HG03103 (cell line): ENCODE data around the gene MMP13.
A peak's percentile ranks its signal among the peaks of the same experiment; 100 is the strongest.
"Not testable (repeated sequence)": the region's sequence is repeated elsewhere in the genome, so short reads cannot be mapped to it uniquely, and the experiment has no call there.

ENCODE experiments used
- ATAC-seq: cut with Tn5 transposase; IDR thresholded peaks from one replicate; pipeline ENCODE4 v1.9.1; 2021; ENCODE audit warnings: low read depth; ENCODE audit not compliant: unreplicated experiment

MMP13 gene

DNA sequence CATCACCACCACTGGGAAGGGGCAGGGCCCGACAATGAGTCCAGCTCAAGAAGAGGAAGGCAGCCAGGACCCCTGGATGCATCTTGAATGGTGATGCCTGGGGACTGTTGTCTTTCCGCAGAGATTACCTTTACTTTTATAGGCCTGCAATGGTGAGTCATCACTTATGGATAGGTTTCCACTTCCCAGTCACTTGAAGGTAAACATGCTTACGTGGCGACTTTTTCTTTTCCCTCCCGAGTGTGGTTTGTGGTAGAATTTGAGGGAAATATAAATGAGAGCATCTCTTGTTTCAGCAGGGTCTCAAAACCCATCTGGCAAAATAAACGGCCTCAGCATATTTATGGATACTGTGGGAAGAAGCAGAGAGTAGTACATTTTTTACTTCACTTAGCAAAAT, at the start of gene MMP13:
MMP13 (minus strand) TSS at position 109 of the 400 bp plus-strand sequence; CDS start at position 82, 27 bp downstream.
- no peak for ATAC-seq

DNA sequence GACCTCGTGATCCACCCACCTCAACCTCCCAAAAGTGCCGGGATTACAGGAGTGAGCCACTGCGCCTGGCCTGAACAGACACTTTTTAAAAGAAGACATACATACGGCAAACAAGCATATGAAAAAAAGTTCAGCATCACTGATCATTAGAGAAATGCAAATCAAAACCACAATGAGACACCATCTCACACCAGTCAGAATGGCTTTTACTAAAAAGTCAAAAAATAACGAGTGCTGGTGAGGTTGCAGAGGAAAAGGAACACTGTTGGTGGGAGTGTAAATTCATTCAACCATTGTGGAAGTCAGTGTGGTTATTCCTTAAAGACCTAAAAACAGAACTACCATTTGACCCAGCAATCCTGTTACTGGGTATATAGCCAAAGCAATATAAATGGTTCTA, 48.7 kb upstream of the MMP13 start:
- not testable (repeated sequence) for ATAC-seq

DNA sequence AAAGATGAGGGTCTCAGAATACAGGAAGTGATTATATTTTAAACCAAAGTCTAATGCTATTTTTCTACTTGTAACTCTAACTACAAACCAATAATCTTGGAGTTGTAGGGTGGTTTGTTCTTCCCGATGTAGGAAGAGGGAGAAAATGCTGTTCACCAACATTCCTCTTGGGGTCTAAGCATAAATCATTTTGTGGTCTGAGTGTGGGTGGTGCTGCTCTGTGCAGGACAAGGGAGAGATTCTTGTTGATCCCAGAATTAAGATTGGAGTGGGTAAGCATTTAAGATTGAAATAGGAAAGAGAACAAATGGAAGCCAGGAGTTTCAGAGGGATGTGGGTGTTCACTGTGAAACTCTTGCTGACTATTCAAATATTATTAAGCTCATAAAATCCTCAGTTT, 38.6 kb upstream of the MMP13 start:
- no peak for ATAC-seq

DNA sequence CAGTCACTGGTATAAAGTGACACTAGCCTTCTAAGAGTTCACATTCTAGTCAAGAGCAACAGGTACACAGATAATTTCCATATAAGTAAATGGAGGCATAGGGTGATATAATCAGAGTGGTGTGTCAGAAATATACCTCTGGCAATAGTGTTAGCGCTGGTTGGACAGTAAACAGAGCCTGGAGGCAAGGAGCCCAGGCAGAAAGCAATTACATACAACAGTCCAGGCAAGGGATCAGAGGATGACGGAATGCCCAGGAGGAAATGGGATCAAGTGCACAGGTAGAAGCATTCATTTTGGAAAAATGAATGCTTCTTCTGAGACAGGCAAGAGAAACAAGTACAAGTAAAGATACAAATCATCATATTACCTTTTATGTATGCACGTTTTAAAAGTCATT, 36.2 kb upstream of the MMP13 start:
- ATAC-seq, result no peak

DNA sequence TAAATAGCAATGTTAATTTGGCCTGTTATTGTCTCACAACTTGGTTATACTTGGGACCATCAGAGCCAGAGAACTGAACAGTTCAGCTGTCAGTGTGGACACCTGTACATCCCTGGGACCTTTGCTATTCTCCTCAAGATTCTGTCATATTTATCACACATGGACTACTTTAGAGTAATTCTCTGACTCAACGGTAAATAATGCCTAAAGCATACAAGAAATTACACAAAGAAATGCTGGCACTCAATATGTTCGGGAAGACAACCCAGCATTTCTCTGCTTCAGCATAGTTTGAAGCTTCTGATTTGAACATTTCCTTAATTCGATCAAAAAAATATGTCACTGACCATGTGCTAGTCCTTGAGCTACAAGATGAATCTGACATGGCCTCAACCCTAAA, 34.6 kb upstream of the MMP13 start:
- no peak for ATAC-seq

DNA sequence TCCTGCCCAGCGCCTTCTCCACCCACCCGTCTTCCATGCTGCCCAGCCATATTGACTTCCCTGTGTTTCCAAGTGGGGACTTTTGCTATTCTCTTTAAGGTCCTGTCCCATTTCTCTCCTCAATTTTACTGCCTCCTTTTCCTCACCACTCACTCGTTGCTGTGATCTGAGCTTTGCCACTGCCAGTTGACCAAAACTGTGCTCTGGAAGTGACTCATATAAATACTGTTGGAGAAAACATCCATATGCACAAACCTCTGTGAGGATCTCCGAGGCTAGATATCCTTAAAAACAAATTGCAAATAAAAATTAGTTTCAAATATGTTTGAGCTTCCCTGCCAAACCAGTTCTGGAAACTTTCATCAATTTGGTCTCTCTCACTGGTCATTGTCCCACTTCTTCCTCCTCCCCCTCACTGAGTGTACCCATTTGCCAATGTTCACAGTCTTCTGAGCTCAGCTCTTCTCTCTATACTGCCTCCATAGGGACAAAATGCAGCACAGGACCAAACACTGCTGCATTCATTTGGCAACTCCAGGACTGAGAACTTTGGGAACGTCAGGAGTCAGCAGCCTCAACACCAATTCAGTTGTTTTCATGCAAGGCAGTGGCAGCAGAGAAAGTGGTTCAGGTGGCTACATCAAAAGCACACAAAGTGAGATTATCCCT, 34.0 kb upstream of the MMP13 start:
- no peak for ATAC-seq

DNA sequence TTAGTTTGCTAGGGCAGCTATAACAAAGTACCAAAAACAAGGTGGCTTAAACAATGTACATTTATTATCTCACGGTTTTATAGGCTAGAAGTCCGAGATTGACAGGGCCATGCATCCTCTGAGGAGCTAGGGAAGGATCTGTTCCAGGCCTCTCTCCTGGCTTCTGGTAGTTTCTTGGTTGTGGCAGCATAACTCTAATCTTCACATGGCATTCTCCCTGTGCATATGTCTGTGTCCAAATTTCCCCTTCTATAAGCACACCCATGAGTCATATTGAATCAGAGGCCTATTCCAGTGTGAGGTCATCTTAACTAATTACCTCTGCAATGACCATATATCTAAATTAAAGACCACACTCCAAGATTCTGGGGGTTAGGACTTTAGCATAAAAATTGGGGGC, 31.3 kb upstream of the MMP13 start:
- ATAC-seq, result no peak

DNA sequence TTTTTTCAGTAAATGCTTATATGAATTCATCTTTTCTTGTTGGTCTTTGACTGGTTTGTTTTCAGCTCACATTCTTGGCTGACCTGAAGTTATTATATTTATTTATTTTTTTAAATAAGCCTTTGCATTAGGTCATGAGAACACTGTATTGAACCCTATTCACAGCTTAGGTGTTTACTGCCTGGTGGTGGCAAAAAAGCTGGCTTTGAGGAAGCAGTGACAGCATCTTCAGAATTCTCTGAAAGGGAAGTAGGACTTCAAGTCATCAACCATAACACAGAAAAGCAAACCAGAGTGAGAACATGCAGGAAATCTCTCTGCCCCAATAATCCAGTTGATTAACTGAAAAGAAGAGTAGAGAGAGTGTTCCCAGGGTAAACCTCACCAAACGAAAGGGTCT, 30.3 kb upstream of the MMP13 start:
- ATAC-seq, result no peak

DNA sequence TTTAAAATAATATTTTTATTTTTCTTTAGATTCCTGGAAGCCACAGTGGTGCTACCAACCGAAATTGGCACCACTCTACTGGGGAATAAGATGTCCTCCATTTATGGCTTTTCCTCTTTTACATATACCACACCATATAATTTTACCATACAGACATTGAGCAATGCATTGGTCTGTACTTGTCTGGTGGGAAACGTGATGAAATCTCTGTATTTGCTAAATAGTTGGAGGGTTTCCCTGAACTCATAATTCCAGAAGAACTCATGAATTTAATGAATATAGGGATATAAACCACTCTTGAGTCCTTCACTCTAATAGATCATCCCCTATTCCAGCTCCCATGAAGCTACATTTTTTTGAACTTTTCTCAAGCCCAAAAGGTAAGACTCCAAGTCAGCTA, 28.0 kb upstream of the MMP13 start:
- no peak for ATAC-seq

DNA sequence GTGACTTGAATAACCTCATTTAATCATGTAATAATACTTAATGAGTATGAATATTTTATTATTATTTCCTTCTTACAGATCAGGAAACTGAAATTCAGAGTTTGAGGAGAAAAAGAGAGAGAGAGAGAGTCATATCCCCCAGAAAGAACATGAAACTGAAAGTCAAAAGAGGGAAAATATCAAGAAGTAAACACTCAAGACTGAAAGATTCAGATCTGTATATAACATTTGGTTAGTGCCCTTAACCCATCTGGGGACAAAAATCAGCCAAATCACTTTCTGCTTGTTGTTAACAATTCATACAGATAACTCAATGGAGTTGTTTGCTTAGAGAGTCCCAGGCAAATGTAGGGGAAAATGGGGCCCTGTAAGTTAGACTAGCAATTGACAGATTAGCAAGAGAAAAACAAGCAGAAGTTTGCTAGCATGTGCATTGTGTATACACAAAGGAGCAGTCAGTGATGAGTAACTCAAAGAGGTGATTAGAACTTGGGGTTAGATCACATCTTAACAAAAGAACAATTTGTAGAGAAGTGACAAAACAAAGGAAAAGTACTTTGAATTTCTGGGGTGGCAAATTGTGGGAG, 25.9 kb upstream of the MMP13 start:
- peak; percentile 66 for ATAC-seq

DNA sequence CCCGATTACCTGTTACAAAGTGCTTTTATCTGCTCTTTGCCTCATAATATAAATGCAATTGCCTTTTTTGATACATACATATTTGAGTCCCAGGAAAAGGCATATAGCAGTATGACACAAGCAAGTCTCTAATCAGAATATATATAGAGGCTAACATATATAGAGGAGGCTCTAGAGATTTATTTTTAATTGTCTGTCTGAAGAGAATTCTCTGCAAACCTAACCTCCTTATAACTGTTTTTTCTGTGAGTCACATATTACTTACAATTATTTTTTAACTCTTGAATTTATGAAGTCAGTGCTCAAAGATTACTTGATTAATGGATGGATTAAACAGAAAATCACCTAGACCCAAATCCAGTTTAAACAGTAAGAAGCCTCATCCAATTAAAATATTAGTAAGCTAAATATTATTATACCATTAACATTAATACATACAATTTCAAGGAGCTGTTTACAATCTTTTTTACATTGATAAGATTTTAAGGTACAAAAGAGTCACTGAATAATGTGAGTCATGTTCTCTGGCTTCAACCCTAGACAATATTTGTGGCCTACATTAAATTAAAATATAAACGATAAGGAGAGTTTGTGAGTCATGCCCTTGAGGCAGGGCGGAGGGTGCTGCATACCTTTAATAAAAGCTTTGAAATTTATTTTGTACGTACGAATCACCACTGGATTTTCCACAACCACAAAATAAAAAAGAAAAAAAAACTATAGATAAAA, 19.2 kb upstream of the MMP13 start:
- no peak for ATAC-seq

DNA sequence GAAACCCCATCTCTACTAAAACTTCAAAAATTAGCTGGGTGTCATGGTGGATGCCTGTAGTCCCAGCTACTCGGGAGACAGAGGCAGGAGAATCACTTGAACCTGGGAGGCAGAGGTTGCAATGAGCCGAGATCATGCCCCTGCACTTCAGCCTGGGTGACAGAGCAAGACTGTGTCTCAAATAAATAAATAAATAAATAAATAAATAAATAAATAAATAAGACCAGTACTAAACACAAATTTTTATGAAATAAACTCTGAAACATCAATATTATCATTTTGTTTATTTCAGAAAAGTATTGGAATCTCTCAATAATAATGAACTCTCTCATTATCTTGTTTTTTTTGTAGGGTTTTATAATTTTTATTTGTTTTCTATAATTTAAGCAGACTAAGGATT, 18.2 kb upstream of the MMP13 start:
- not testable (repeated sequence) for ATAC-seq

DNA sequence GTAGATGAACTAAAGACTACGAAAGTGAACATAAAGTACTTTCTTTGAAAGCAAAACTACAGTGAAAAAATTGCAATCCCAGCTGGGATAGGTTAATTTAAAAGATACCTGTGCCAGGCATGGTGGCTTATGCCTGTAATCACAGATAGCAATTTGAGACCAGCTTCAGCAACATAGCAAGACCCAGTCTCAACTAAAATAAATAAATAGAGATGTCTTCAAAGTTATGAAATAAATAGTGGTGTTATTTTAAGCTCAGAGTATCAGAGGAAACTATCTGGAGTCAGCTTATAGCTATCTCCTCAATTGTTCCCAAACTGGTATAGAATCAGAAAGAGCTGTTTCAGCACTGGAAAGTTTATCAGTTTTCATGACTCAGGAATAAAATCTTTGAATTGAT, 17.3 kb upstream of the MMP13 start:
- no peak for ATAC-seq

DNA sequence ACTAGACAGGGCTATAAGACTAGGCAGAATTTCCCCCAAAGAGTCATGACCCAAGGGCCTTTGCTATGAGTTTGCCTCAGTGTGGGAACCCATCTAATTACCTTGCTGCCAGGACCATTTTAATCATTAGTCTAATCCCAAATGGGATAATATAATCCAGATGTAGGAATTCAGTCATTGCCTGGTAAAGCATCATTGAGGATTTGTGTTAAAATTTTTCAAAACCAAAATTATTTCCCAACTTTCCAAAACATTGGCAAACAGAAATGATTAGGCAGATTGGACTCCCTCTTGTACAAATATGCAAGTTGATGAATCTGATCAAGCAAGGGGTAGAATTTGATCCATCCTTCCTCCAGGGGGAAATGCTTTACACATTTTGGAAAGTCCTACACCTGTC, 16.2 kb upstream of the MMP13 start:
- ATAC-seq, result no peak

DNA sequence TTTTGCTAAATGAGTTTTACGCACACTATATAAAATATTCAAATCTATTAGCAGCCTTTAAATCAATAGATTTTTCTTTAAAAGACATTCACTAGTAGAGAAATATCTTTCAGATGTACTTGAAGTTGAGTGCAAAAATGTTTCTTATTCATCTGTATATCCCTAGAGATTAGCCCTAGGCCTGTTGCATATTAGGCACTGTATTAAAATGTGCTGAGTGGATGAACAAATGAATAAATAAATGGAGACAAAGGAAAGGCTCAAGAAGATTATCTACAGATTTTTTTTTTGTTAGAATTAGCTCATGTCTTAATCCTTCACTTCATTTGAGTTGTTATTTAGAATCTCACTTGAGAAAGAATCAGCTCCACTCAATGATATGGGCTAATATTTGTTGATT, 12.0 kb upstream of the MMP13 start:
- no peak for ATAC-seq

DNA sequence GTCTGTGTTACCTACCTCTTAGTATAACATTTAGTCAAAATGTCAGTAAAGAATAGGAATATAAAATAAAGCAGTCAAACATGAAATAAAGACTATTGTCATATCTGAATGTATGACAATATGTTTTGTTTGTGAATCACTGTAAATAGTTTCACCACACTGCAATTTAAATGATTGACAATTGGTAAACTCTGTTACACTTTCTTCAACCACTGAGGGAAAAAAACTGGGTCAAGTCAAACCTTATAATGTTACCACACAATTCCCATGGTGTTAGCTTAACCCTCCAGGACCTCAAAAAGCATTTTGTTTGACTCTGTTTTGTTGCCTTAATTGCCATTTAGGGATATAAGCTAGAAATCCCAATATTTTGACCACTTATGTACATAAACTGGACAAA, 10.5 kb upstream of the MMP13 start:
- ATAC-seq, result no peak

DNA sequence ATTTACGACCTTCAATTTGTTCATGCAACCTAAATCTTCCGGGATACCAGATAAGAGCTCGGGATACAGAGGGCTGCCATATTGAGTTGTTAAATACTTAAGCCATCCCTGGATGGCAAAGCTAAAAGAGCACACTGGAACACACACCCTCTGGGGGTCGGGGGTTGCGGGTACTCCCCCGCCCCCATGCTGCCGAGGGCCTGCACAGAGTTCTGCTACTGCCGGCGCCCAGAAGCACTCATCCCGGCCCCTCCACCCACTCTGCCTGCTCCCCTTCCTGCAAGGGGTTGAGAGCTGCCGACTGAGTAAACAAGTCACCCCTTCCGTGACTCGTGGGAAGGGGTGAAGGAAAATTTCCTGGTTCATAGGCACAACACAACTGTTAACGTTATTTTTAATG, 9.3 kb upstream of the MMP13 start:
- no peak for ATAC-seq

DNA sequence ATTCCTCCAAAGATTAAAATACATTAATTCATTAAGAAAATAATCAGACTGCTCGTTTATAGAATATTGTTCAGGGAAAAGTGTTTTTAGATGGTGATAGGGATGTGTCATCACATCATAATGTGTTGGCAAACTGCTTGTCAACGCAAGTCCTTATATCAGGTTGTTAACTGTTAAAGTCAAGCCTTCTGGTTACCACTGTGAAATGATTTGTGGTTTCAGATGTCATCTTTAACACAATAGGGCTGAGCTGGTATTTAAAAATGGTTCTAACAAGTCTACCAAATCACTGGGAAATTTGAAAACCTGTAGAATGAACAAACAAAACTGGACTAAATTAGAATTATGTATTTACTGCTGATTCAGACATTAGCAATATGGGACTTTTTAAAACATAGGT, 2.4 kb upstream of the MMP13 start:
- no peak for ATAC-seq

DNA sequence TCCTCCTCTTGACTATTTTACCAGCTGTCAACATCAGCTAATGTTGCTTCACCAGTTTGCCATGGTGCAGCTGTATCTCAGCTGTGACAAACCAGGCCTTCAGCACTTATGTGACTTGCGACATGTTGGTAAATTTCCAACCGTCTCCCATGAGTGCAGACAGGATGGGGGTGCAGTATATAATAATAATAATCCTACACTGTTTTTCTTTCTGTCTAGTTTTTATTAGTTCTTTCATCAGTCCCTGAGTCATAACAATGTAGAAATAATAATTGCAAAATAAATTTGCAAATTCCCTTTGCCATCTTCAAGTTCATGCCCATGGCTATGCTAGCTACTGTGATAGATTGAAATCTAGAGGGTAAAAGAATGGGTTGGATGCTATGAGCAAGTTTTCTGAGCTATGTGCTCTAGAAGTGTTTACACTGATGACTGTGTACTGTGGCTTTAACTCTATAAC, 4.9 kb downstream of the MMP13 start:
- ATAC-seq, result no peak

DNA sequence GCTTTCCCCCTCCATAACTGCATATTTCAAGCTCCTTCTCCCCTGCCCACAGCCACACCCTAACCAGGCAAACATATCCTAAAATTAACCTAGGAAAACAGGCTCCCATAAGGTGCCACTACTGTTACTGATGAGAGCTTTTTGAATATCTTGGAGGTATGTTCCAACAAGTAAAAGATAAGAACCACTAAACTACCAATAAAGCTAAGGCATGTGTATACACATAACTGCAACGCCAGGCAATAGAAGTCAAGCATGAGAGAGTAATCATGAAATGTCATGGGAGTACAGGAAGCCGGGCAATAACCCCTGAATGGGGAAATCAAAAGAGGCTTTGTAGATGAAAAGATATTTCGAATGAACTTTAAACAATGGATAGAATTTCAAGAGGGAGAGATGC, 9.3 kb downstream of the MMP13 start:
- ATAC-seq, result no peak

DNA sequence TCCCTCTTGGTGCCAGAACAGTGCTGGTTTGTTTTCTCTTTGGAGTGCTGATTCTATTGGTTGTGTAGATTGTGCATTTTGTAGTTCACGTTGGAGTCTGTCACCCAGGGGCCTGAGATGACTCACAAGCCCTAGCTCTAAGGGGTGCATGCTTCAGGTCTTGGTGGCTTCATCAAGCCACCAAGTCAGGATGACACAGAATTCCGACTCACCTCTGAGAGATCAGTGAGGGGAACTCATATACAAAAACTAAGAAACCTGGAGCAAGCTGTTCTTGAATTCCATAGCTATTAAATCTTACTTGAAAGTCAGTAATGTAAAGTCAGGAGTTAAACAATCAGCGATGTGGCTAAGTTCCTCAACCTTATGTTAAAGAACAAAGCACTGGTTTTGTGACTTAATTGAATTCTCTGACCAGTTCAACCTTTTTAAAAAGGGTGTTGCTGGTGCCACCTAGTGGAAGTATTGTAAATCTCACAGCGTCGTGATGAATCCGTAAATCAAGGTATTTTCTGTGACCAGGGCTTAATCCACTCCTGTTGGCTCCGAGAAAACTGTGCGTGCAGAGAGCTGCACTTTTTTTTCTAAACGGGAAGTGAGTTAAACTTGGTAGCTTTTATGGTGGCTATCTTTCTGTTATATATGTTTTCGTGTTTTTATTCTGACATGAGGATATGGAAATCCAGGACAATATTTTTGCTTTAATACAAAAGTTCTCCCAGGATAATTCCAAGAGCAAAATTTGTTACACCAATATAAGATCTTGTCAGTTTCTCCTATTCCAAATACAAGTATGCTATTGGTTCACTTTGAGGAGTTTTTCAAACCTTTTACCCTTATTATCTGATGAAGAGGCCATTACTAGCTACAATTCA, 14.6 kb downstream of the MMP13 start:
- ATAC-seq, result peak; percentile 80
